ENCODE results near the gene C12orf60.

DNA sequence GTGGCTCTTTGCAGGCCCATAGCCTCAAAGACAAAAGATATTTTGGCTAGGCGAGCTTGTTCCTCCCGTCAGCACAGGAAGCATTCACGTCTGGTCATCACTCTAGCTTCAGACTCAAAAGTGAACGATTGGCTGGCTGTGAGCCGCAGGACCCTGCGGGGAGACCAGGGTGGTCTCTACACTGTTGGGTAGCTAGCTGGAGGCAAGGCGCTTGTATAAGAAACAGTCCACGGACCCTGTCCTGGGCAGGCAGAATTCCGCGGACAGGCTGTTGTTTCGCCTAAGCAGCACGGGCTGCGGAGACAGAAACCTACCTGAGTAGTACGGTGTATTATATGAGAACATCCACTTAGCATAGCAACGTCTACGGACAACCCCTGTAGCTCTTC, 29.8 kb upstream of the C12orf60 start:
- TF ChIP-seq, protein P1, sequence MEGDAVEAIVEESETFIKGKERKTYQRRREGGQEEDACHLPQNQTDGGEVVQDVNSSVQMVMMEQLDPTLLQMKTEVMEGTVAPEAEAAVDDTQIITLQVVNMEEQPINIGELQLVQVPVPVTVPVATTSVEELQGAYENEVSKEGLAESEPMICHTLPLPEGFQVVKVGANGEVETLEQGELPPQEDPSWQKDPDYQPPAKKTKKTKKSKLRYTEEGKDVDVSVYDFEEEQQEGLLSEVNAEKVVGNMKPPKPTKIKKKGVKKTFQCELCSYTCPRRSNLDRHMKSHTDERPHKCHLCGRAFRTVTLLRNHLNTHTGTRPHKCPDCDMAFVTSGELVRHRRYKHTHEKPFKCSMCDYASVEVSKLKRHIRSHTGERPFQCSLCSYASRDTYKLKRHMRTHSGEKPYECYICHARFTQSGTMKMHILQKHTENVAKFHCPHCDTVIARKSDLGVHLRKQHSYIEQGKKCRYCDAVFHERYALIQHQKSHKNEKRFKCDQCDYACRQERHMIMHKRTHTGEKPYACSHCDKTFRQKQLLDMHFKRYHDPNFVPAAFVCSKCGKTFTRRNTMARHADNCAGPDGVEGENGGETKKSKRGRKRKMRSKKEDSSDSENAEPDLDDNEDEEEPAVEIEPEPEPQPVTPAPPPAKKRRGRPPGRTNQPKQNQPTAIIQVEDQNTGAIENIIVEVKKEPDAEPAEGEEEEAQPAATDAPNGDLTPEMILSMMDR (IDR thresholded peaks at IDR 0.05; ENCODE audit: poor library complexity) = no peak
- TF ChIP-seq EZH2 (IDR thresholded peaks at IDR 0.05; ENCODE audit: borderline replicate concordance) = no peak
